ENCODE results near the gene ADIPOQ. TPM values are rescaled to one million over a fixed set of nuclear protein-coding genes. Genes with fewer than 3 reads are reported as not detected.

The ADIPOQ gene
- total and polyA plus RNA-seq, 2 of the 4 experiments (the other 2 are of a cell fraction) = not detected

DNA sequence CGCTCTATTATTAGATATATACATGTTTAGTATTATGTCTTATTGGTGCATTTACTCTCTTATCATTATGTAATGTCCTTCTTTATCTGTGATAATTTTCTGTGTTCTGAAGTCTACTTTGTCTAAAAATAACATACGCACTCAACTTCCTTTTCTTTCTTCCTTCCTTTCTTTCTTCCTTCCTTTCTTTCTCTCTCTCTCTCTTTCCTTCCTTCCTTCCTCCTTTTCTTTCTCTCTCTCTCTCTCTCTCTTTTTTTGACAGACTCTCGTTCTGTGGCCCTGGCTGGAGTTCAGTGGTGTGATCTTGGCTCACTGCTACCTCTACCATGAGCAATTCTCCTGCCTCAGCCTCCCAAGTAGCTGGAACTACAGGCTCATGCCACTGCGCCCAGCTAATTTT, 15.2 kb downstream of the ADIPOQ start:
- Histone ChIP-seq H2BK20ac (ENCODE audit: low read depth, low read length) (no peak overlapping the region), H3K27ac (ENCODE audit: insufficient read depth, low read length) (no peak overlapping the region), H3K79me1 (ENCODE audit: low read depth in 1 of 2, low read length in 2 of 2) (no peaks in the 10 kb centered on the region), H3K4ac (ENCODE audit: low read depth, low read length) (no peak overlapping the region), H2BK15ac (ENCODE audit: low read depth, low read length) (no peak overlapping the region), H3K9me3 (ENCODE audit: control insufficient read depth, insufficient read depth, low read length) (no peaks in the 10 kb centered on the region), H2AK5ac (ENCODE audit: low read depth, low read length) (no peak overlapping the region), H3K36me3 (ENCODE audit: control insufficient read depth, insufficient read depth, low read length) (no peaks in the 10 kb centered on the region), H3K9me1 (ENCODE audit: insufficient read depth, low read length) (no peaks in the 10 kb centered on the region), H3K18ac (ENCODE audit: low read depth, low read length) (no peak overlapping the region), H3K56ac (ENCODE audit: extremely low read depth, insufficient read depth, low read length) (no peak overlapping the region), H3K27me3 (ENCODE audit: control insufficient read depth, insufficient read depth, low read length) (peaks cover 3% of the 10 kb centered on the region), H2BK5ac (ENCODE audit: low read depth, low read length, poor library complexity, severe bottlenecking) (no peak overlapping the region), H3K4me3 (ENCODE audit: insufficient read depth, low read depth, low read length) (no peak overlapping the region), H2BK120ac (ENCODE audit: low read depth, low read length) (no peak overlapping the region), H2AFZ (replicated peaks; ENCODE audit: low read length, poor library complexity) (no peak overlapping the region), H2AK9ac (replicated peaks; ENCODE audit: low read depth, low read length, poor library complexity) (no peak overlapping the region), H3K23ac (ENCODE audit: low read depth, low read length) (no peak overlapping the region), H4K5ac (ENCODE audit: low read depth, low read length) (no peak overlapping the region), H4K8ac (ENCODE audit: low read depth in 2 of 2, low read length in 2 of 2) (no peak overlapping the region), H3K4me1 (ENCODE audit: control insufficient read depth, insufficient read depth, low read length) (no peaks in the 10 kb centered on the region), H4K20me1 (ENCODE audit: insufficient read depth, low read length) (no peaks in the 10 kb centered on the region), H4K91ac (ENCODE audit: insufficient read depth, low read depth, low read length) (no peak overlapping the region), H3K9ac (ENCODE audit: low read depth, low read length) (no peak overlapping the region), H3K4me2 (ENCODE audit: low read depth, low read length) (no peak overlapping the region), H3K14ac (replicated peaks; ENCODE audit: low read depth, low read length) (no peak overlapping the region)
- no peak for TF ChIP-seq USF2 (IDR thresholded peaks at IDR 0.05; ENCODE audit: low read depth, low read length)
- TF ChIP-seq RAD21 (IDR thresholded peaks at IDR 0.05; ENCODE audit: low read length) = no peak
- TF ChIP-seq ELK1 (IDR thresholded peaks at IDR 0.05; ENCODE audit: borderline replicate concordance, low read depth, low read length) = no peak
- TF ChIP-seq CTCF (conservative IDR thresholded peaks at IDR 0.05; ENCODE audit: low read depth, low read length) = no peak
- no peak for TF ChIP-seq FOS (IDR thresholded peaks at IDR 0.05; ENCODE audit: low read depth, low read length)
- TF ChIP-seq MAZ (IDR thresholded peaks at IDR 0.05; ENCODE audit: borderline replicate concordance, low read depth, low read length) = no peak
- TF ChIP-seq CEBPB (IDR thresholded peaks at IDR 0.05; ENCODE audit: low read depth, low read length) = no peak
- no peak for TF ChIP-seq RCOR1 (IDR thresholded peaks at IDR 0.05; ENCODE audit: insufficient replicate concordance, low read length)
- TF ChIP-seq CHD1 (IDR thresholded peaks at IDR 0.05; ENCODE audit: low read depth, low read length) = no peak
- TF ChIP-seq SMC3 (IDR thresholded peaks at IDR 0.05; ENCODE audit: low read depth, low read length) = no peak
- no peak for TF ChIP-seq NFE2L2 (IDR thresholded peaks at IDR 0.05; ENCODE audit: low read depth, low read length)
- no peak for TF ChIP-seq MAFK (IDR thresholded peaks at IDR 0.05; ENCODE audit: low read depth, low read length)
- no peak for TF ChIP-seq POLR2A (IDR thresholded peaks at IDR 0.05; ENCODE audit: low read depth, low read length)
- TF ChIP-seq MXI1 (IDR thresholded peaks at IDR 0.05; ENCODE audit: borderline replicate concordance, low read depth, low read length) = no peak
- TF ChIP-seq RFX5 (IDR thresholded peaks at IDR 0.05; ENCODE audit: low read depth, low read length) = no peak
- no peak for TF ChIP-seq BHLHE40 (IDR thresholded peaks at IDR 0.05; ENCODE audit: low read depth, low read length)
- POLR2A ChIA-PET (ENCODE audit: unreplicated experiment) = no interaction called here
- DNase-seq (no peak), ATAC-seq (ENCODE audit: low read depth) (no peak)
- in situ Hi-C loops (cut with MboI; ENCODE audit: low sequenced_read_pairs) (no loop called here), intact Hi-C loops (cut with micrococcal nuclease) (loop anchor here (5.0 kb wide), 1 partner anchor 295 kb away; no protein-coding TSS in a partner anchor), dilution Hi-C loops (cut with HindIII; ENCODE audit: low sequenced_read_pairs, unreplicated experiment) (no loop called here)
- no TSS peak for BruUV-seq (replicated peaks)
- no CpG with 5 or more reads among the region's 4 CpGs for WGBS, 2 experiments (ENCODE audit: extremely low coverage in 2 of 2, insufficient read length in 1 of 2)
- CTCF ChIA-PET = no interaction called here
